Hepatocyte (in vitro differentiated cells): ENCODE results near the gene IQCF6. TPM values are rescaled to one million over a fixed set of nuclear protein-coding genes. Genes with fewer than 3 reads are reported as not detected.

ENCODE experiments used
- DNase-seq: peaks from one replicate; pipeline ENCODE4 v3.0.0-alpha.2; 2016; ENCODE audit warnings: low spot score
- H2AFZ ChIP-seq: fragments of 200-600 bp; sonication (generic); 2 replicates; pipeline ENCODE4 v1.6.0; 2016; ENCODE audit warnings: antibody characterized with exemption, mild to moderate bottlenecking
- H3K27ac ChIP-seq: fragments of 200-600 bp; sonication (generic); 2 replicates; pipeline ENCODE4 v1.5.1; 2016; ENCODE audit warnings: mild to moderate bottlenecking
- H3K27me3 ChIP-seq: fragments of 200-600 bp; sonication (generic); 2 replicates; pipeline ENCODE4 v1.6.1; 2016
- H3K36me3 ChIP-seq: fragments of 200-600 bp; sonication (generic); replicated peaks from 2 replicates; pipeline ENCODE4 v1.5.1; 2016; ENCODE audit warnings: low read depth; ENCODE audit not compliant: insufficient read depth
- H3K4me1 ChIP-seq: fragments of 200-600 bp; sonication (generic); 2 replicates; pipeline ENCODE4 v1.5.1; 2016; ENCODE audit warnings: mild to moderate bottlenecking, moderate library complexity; ENCODE audit not compliant: insufficient read depth
- H3K4me2 ChIP-seq: fragments of 200-600 bp; sonication (generic); 2 replicates; pipeline ENCODE4 v1.6.0; 2016
- H3K4me3 ChIP-seq: fragments of 200-600 bp; sonication (generic); 2 replicates; pipeline ENCODE4 v1.5.1; 2016; ENCODE audit warnings: mild to moderate bottlenecking
- H3K79me2 ChIP-seq: fragments of 200-600 bp; sonication (generic); 2 replicates; pipeline ENCODE4 v1.6.0; 2017; ENCODE audit warnings: mild to moderate bottlenecking
- H3K9me2 ChIP-seq: fragments of 200-600 bp; sonication (generic); replicated peaks from 2 replicates; pipeline ENCODE4 v1.6.0; 2017; ENCODE audit warnings: mild to moderate bottlenecking; ENCODE audit not compliant: insufficient read depth
- H3K9me3 ChIP-seq: fragments of 200-600 bp; sonication (generic); 2 replicates; pipeline ENCODE4 v1.5.1; 2016; ENCODE audit warnings: low read depth, mild to moderate bottlenecking
- H4K20me1 ChIP-seq: fragments of 200-600 bp; sonication (generic); 2 replicates; pipeline ENCODE4 v1.6.0; 2016; ENCODE audit warnings: mild to moderate bottlenecking; ENCODE audit not compliant: insufficient read depth, poor library complexity, severe bottlenecking
- CTCF ChIP-seq: fragments of 200-600 bp; sonication (generic); IDR thresholded peaks from 2 replicates; pipeline ENCODE4 v1.5.1; 2016; ENCODE audit warnings: antibody characterized with exemption, mild to moderate bottlenecking; ENCODE audit not compliant: poor library complexity
- EZH2 ChIP-seq: fragments of 200-600 bp; sonication (generic); IDR thresholded peaks from 2 replicates; pipeline ENCODE4 v1.6.1; 2016; ENCODE audit warnings: antibody characterized with exemption, mild to moderate bottlenecking, borderline replicate concordance
- EZH2phosphoT487 ChIP-seq: fragments of 200-600 bp; sonication (generic); IDR thresholded peaks from one replicate; pipeline ENCODE4 v1.6.1; 2018; ENCODE audit warnings: antibody characterized with exemption, mild to moderate bottlenecking, low read depth, moderate library complexity; ENCODE audit not compliant: unreplicated experiment, severe bottlenecking
- WGBS: methylation state at CpG from one replicate; pipeline ENCODE4 v1.1.6; 2016; ENCODE audit warnings: low lambda C conversion rate; ENCODE audit errors: missing lambda C conversion rate; 5-methylcytosine and 5-hydroxymethylcytosine counted together
- polyA plus RNA-seq: library from polyadenylated mRNA; unstranded; fragments of >200 nt; fragmentation: Nextera tagmentation; extraction: Ambion mirVana; gene quantifications from 2 replicates; pipeline ENCODE4 v1.2.1, GENCODE V29; 2016
- total RNA-seq: library from RNA; depleted of rRNA; stranded (reverse); fragments of >200 nt; gene quantifications from 2 replicates; pipeline ENCODE4 v1.2.3, GENCODE V29; 2014

Gene IQCF6
- total and polyA plus RNA-seq, 2 experiments from 2014 or later, result not detected

GRCh38 chr3:51735950-51736349 is 43.1 kb downstream of the IQCF6 start:
- Histone ChIP-seq H3K4me1 (no peaks in the 10 kb centered on the region), H3K9me2 (no peaks in the 10 kb centered on the region), H3K36me3 (no peaks in the 10 kb centered on the region), H4K20me1 (no peaks in the 10 kb centered on the region), H3K4me3 (no peak overlapping the region), H3K27me3 (peaks cover 16% of the 10 kb centered on the region), H3K4me2 (no peak overlapping the region), H3K27ac (no peak overlapping the region), H2AFZ (no peak overlapping the region), H3K79me2 (no peaks in the 10 kb centered on the region), H3K9me3 (no peaks in the 10 kb centered on the region)
- TF ChIP-seq EZH2phosphoT487, result no peak
- no peak for TF ChIP-seq EZH2
- no peak for TF ChIP-seq CTCF
- WGBS, result 85% methylated on average over 2 of the region's 2 CpGs
- DNase-seq, result no peak

GRCh38 chr3:51735039-51735438 is 44.0 kb downstream of the IQCF6 start:
- no peaks in the 10 kb centered on the region for H3K4me1 ChIP-seq
- H3K9me3 ChIP-seq, result no peaks in the 10 kb centered on the region
- no peak overlapping the region for H3K27ac ChIP-seq
- no peak overlapping the region for H3K4me2 ChIP-seq
- no peak overlapping the region for H2AFZ ChIP-seq
- no peak for DNase-seq
- H3K9me2 ChIP-seq, result no peaks in the 10 kb centered on the region
- peaks cover 16% of the 10 kb centered on the region for H3K27me3 ChIP-seq
- no peaks in the 10 kb centered on the region for H4K20me1 ChIP-seq
- 73% methylated on average over 3 of the region's 3 CpGs for WGBS
- H3K79me2 ChIP-seq, result no peaks in the 10 kb centered on the region
- H3K36me3 ChIP-seq, result no peaks in the 10 kb centered on the region
- H3K4me3 ChIP-seq, result no peak overlapping the region
- TF ChIP-seq EZH2 (no peak), CTCF (no peak), EZH2phosphoT487 (no peak)

- Histone ChIP-seq H2AFZ (no peak overlapping the region), H3K4me3 (no peak overlapping the region), H3K27ac (no peak overlapping the region), H4K20me1 (no peaks in the 10 kb centered on the region), H3K79me2 (no peaks in the 10 kb centered on the region), H3K4me1 (no peaks in the 10 kb centered on the region), H3K9me3 (no peaks in the 10 kb centered on the region), H3K9me2 (no peaks in the 10 kb centered on the region), H3K4me2 (no peak overlapping the region), H3K36me3 (no peaks in the 10 kb centered on the region), H3K27me3 (peaks cover 15% of the 10 kb centered on the region)
- no peak for TF ChIP-seq EZH2
- no peak for DNase-seq
- 19% methylated on average over 3 of the region's 3 CpGs for WGBS
These were observed 44.5 kb downstream of the IQCF6 start for GRCh38 chr3:51734572-51734907.

GRCh38 chr3:51733859-51734571 is 45.0 kb downstream of the IQCF6 start:
- no peaks in the 10 kb centered on the region for H3K36me3 ChIP-seq
- DNase-seq, result no peak
- 79% methylated on average over 4 of the region's 4 CpGs for WGBS
- no peaks in the 10 kb centered on the region for H4K20me1 ChIP-seq
- H3K27me3 ChIP-seq, result peaks cover 9% of the 10 kb centered on the region
- H3K4me3 ChIP-seq, result no peak overlapping the region
- no peaks in the 10 kb centered on the region for H3K4me1 ChIP-seq
- H3K79me2 ChIP-seq, result no peaks in the 10 kb centered on the region
- no peaks in the 10 kb centered on the region for H3K9me3 ChIP-seq
- no peak overlapping the region for H3K27ac ChIP-seq
- H3K9me2 ChIP-seq, result no peaks in the 10 kb centered on the region
- no peak overlapping the region for H3K4me2 ChIP-seq
- no peak overlapping the region for H2AFZ ChIP-seq
- TF ChIP-seq EZH2phosphoT487 (no peak), CTCF (no peak), EZH2 (no peak)
